ENCODE measurements around the gene LCA5L. TPM values are rescaled to one million over a fixed set of nuclear protein-coding genes. Genes with fewer than 3 reads are reported as not detected.

The LCA5L gene
- total and polyA plus RNA-seq, 2 donors from 2014 or later: 3.8 to 4.3 TPM

GRCh38 chr21:39441502-39442475 is 3.8 kb downstream of the LCA5L start:
- peak in 4 of 5 donors; percentile 70 to 81 (median 73) for DNase-seq
- Histone ChIP-seq H3K9ac (ENCODE audit: low read length in 3 of 3) (peak overlapping the region in 1 of 3 donors; percentile 29), H3K36me3 (ENCODE audit: control insufficient read depth in 2 of 3, insufficient read depth in 3 of 3, low read length in 3 of 3) (no peaks in the 10 kb centered on the region), H3K4me3 (ENCODE audit: low read length in 3 of 3) (no peak overlapping the region), H3K9me3 (ENCODE audit: control insufficient read depth in 2 of 3, insufficient read depth in 1 of 3, low read length in 3 of 3) (no peaks in the 10 kb centered on the region), H3K4me1 (ENCODE audit: control insufficient read depth in 2 of 3, insufficient read depth in 2 of 3, low read depth in 1 of 3, low read length in 3 of 3) (peaks cover 3 to 9% (median 9%) of the 10 kb centered on the region in 3 donors), H3K27me3 (ENCODE audit: control insufficient read depth, insufficient read depth, low read length) (no peaks in the 10 kb centered on the region), H3K27ac (ENCODE audit: low read depth in 2 of 2, low read length in 2 of 2) (no peak overlapping the region)
- peak; percentile 39 for TF ChIP-seq CTCF (IDR thresholded peaks at IDR 0.05; ENCODE audit: borderline replicate concordance, extremely low read depth, insufficient read depth)
- no peak for FAIRE-seq
- intact Hi-C loops (cut with DNase I): no loop called here

- Histone ChIP-seq H3K4me1 (ENCODE audit: control insufficient read depth in 2 of 3, insufficient read depth in 2 of 3, low read depth in 1 of 3, low read length in 3 of 3) (peaks cover 0 to 5% (median 3%) of the 10 kb centered on the region in 3 donors), H3K27ac (ENCODE audit: low read depth in 2 of 2, low read length in 2 of 2) (no peak overlapping the region), H3K27me3 (ENCODE audit: control insufficient read depth, insufficient read depth, low read length) (no peaks in the 10 kb centered on the region), H3K9ac (ENCODE audit: low read length in 3 of 3) (no peak overlapping the region), H3K9me3 (ENCODE audit: control insufficient read depth in 2 of 3, insufficient read depth in 1 of 3, low read length in 3 of 3) (no peaks in the 10 kb centered on the region), H3K4me3 (ENCODE audit: low read length in 3 of 3) (no peak overlapping the region), H3K36me3 (ENCODE audit: control insufficient read depth in 2 of 3, insufficient read depth in 3 of 3, low read length in 3 of 3) (no peaks in the 10 kb centered on the region)
- intact Hi-C loops (cut with DNase I): no loop called here
- TF ChIP-seq CTCF (IDR thresholded peaks at IDR 0.05; ENCODE audit: borderline replicate concordance, extremely low read depth, insufficient read depth): no peak
- FAIRE-seq (no peak), DNase-seq (no peak)
Observed at GRCh38 chr21:39439232-39439631, 6.3 kb downstream of the LCA5L start.

DNA sequence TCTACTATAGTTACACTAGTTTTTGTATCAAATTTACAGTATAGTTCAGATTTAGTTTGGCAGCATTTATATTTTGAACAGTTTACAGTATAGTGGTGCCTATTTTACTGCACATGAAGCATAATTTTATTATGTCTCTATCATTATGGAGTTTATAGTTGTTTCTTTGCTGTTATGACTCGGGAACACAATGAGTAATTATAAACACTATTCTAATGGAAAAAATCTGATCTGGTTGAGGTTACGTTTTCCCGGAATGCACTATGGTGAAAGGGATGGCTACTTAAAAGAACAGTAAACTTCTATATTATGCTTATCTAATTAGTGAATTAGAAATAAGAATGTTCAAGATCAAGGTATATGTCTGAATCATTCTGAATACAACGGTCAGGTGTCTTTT is 10.6 kb downstream of the LCA5L start:
- Histone ChIP-seq H3K36me3 (ENCODE audit: control insufficient read depth in 2 of 3, insufficient read depth in 3 of 3, low read length in 3 of 3) (no peaks in the 10 kb centered on the region), H3K9ac (ENCODE audit: low read length in 3 of 3) (no peak overlapping the region), H3K4me3 (ENCODE audit: low read length in 3 of 3) (no peak overlapping the region), H3K27ac (ENCODE audit: low read depth in 2 of 2, low read length in 2 of 2) (no peak overlapping the region), H3K27me3 (ENCODE audit: control insufficient read depth, insufficient read depth, low read length) (no peaks in the 10 kb centered on the region), H3K9me3 (ENCODE audit: control insufficient read depth in 2 of 3, insufficient read depth in 1 of 3, low read length in 3 of 3) (no peaks in the 10 kb centered on the region), H3K4me1 (ENCODE audit: control insufficient read depth in 2 of 3, insufficient read depth in 2 of 3, low read depth in 1 of 3, low read length in 3 of 3) (no peaks in the 10 kb centered on the region)
- no peak for FAIRE-seq
- intact Hi-C loops (cut with DNase I): no loop called here
- no peak for TF ChIP-seq CTCF (IDR thresholded peaks at IDR 0.05; ENCODE audit: borderline replicate concordance, extremely low read depth, insufficient read depth)
- DNase-seq: no peak
